AG09309 (cell line): ENCODE results near the gene HSBP1.

Experiments
- DNase-seq: peaks from one replicate; pipeline ENCODE4 v3.0.0-alpha.2; 2010; ENCODE audit warnings: low read depth
- H3K4me3 ChIP-seq: 2 replicates; pipeline ENCODE4 v1.5.1; 2011; ENCODE audit warnings: mild to moderate bottlenecking, low read depth, low read length, moderate library complexity; ENCODE audit not compliant: control insufficient read depth
- CTCF ChIP-seq: IDR thresholded peaks from 2 replicates; pipeline ENCODE4 v1.5.1; 2011; ENCODE audit warnings: mild to moderate bottlenecking, low read depth, low read length, inconsistent platforms; ENCODE audit not compliant: insufficient read depth, control insufficient read depth; ENCODE audit errors: missing control alignments

The HSBP1 gene

GRCh38 chr16:83818276-83818675 lies 10.5 kb downstream of the HSBP1 start:
- no peak for DNase-seq
- no peak for TF ChIP-seq CTCF
- no peak overlapping the region for H3K4me3 ChIP-seq

- no peak for TF ChIP-seq CTCF
Observed at GRCh38 chr16:83819361-83819760, 11.6 kb downstream of the HSBP1 start.

GRCh38 chr16:83826146-83826913 lies 18.6 kb downstream of the HSBP1 start:
- TF ChIP-seq CTCF: peak; percentile 93
- peak; percentile 47 for DNase-seq
- no peak overlapping the region for H3K4me3 ChIP-seq

More at GRCh38 chr16:83819361-83819760, 11.6 kb downstream of the HSBP1 start:
- no peak overlapping the region for H3K4me3 ChIP-seq
- no peak for DNase-seq

- no peak for TF ChIP-seq CTCF
- DNase-seq: no peak
- H3K4me3 ChIP-seq: no peak overlapping the region
Observed at GRCh38 chr16:83830091-83830768, 22.5 kb downstream of the HSBP1 start.

DNA sequence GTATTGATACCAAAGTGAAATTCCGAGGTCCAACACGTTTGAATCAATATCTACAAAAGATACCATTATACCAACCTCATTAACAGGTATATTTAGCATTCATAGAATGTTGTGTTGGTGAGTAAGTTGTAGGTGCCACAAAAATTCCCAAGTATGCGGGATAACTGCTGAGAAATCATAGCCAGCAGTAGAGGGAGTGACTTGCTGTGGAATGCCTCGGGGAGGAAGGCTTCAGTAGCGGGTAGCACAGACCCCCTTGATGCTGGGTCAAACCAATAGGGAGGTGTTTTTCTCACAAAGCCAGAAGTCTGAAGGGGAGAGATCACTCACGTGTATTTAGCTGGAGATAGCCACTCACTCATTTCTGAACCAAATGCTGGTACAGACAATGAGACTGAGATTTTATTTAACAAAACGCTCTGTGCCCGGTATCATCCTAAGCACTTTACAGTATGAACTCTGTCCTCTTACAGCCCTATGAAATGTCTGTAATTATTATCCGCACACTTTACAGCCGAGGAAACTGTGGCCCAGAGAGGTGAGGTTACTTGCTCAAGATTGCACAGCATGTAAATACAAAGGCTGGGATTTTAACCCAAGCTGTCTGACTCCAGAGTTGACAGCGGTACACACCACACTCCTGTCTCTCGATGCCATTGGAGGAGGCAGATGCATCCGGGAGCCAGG lies 23.1 kb downstream of the HSBP1 start:
- H3K4me3 ChIP-seq: no peak overlapping the region
- no peak for DNase-seq
- no peak for TF ChIP-seq CTCF

GRCh38 chr16:83831456-83831987 lies 23.7 kb downstream of the HSBP1 start:
- TF ChIP-seq CTCF: no peak

More at GRCh38 chr16:83831456-83831987, 23.7 kb downstream of the HSBP1 start:
- H3K4me3 ChIP-seq: no peak overlapping the region
- no peak for DNase-seq
